H1 (cell line): Measurements from ENCODE around the gene CYTIP. TPM values are rescaled to one million over a fixed set of nuclear protein-coding genes. Genes with fewer than 3 reads are reported as not detected.

Source experiments
- CTCF ChIA-PET: fragments of 300-600 bp; sonication (Branson Sonifier 250); formaldehyde crosslinking; loops from one replicate; lab custom pipeline; 2021; ENCODE audit not compliant: partially characterized antibody; lab: Charles Lee
- POLR2A ChIA-PET: fragments of 300-600 bp; sonication (Branson Sonifier 250); formaldehyde crosslinking; loops from one replicate; lab custom pipeline; 2021; ENCODE audit warnings: inconsistent platforms; ENCODE audit not compliant: partially characterized antibody; lab: Charles Lee
- DNase-seq, 2 experiments: peaks; one replicate each; pipeline versions ENCODE4 v3.0.0 to v3.0.0-alpha.2; 2010 to 2022; ENCODE audit warnings: low spot score in 2 of 2, low read depth in 1 of 2, mixed read lengths in 1 of 2
- FAIRE-seq: peaks from 2 replicates; lab custom pipeline; 2011; peaks lifted over from hg19 to GRCh38; lab: Jason Lieb, UNC
- H2AFZ ChIP-seq: 2 replicates; pipeline ENCODE4 v1.8.1; 2012; ENCODE audit warnings: low read length, inconsistent platforms
- H2AK5ac ChIP-seq: 2 replicates; pipeline ENCODE4 v1.6.1; 2013; ENCODE audit warnings: low read depth, low read length
- H2BK120ac ChIP-seq: replicated peaks from 2 replicates; pipeline ENCODE3; 2013; ENCODE audit warnings: low read depth, low read length, inconsistent platforms
- H2BK12ac ChIP-seq: 2 replicates; pipeline ENCODE4 v1.6.1; 2013; ENCODE audit warnings: low read depth, low read length
- H2BK15ac ChIP-seq: 2 replicates; pipeline ENCODE4 v1.6.1; 2013; ENCODE audit warnings: low read length
- H2BK20ac ChIP-seq: 2 replicates; pipeline ENCODE4 v1.6.1; 2013; ENCODE audit warnings: low read length
- H2BK5ac ChIP-seq: 2 replicates; pipeline ENCODE4 v1.6.1; 2013; ENCODE audit warnings: low read depth, low read length
- H3K14ac ChIP-seq: 2 replicates; pipeline ENCODE4 v1.6.1; 2013; ENCODE audit warnings: inconsistent platforms; ENCODE audit not compliant: insufficient read length
- H3K18ac ChIP-seq: 2 replicates; pipeline ENCODE4 v1.6.1; 2013; ENCODE audit warnings: low read length; ENCODE audit errors: extremely low read depth
- H3K23ac ChIP-seq: 2 replicates; pipeline ENCODE4 v1.6.1; 2013; ENCODE audit warnings: inconsistent platforms; ENCODE audit not compliant: insufficient read length
- H3K23me2 ChIP-seq: 2 replicates; pipeline ENCODE4 v1.6.1; 2013; ENCODE audit warnings: low read depth, low read length
- H3K27ac ChIP-seq: 2 replicates; pipeline ENCODE4 v1.6.1; 2011; ENCODE audit warnings: low read depth, low read length, inconsistent platforms
- H3K27me3 ChIP-seq, 4 experiments: replicated peaks in 1 of 4; 1 replicate in 1 of 4; 2 replicates in 3 of 4; pipeline versions ENCODE4 v1.6.1 to v1.8.1; 2011 to 2013; ENCODE audit warnings: low read length in 3 of 4, mild to moderate bottlenecking in 3 of 4, inconsistent platforms in 2 of 4, mixed read lengths in 2 of 4, moderate library complexity in 1 of 4; ENCODE audit not compliant: control insufficient read depth in 3 of 4, insufficient read depth in 3 of 4; ENCODE audit errors: extremely low read depth in 1 of 4
- H3K36me3 ChIP-seq, 4 experiments: 2 replicates each; pipeline versions ENCODE4 v1.6.1 to v1.8.1; 2011 to 2013; ENCODE audit warnings: mild to moderate bottlenecking in 4 of 4, low read length in 3 of 4, moderate library complexity in 2 of 4, control low read depth in 1 of 4, inconsistent platforms in 1 of 4; ENCODE audit not compliant: insufficient read depth in 4 of 4, control insufficient read depth in 2 of 4
- H3K4ac ChIP-seq: replicated peaks from 2 replicates; pipeline ENCODE3; 2013; ENCODE audit warnings: low read length, low read depth, mixed read lengths, inconsistent platforms; ENCODE audit not compliant: insufficient read length
- H3K4me1 ChIP-seq, 4 experiments: replicated peaks in 1 of 4; 1 replicate in 1 of 4; 2 replicates in 3 of 4; pipeline versions ENCODE4 v1.6.1 to v1.8.1; 2011 to 2013; ENCODE audit warnings: low read length in 3 of 4, inconsistent platforms in 2 of 4, mixed read lengths in 1 of 4; ENCODE audit not compliant: insufficient read depth in 4 of 4, control insufficient read depth in 3 of 4
- H3K4me2 ChIP-seq, 2 experiments: 2 replicates each; pipeline versions ENCODE4 v1.6.1 to v1.8.1; 2011 to 2013; ENCODE audit warnings: low read depth in 2 of 2, low read length in 2 of 2, control low read depth in 1 of 2, inconsistent platforms in 1 of 2, mild to moderate bottlenecking in 1 of 2; ENCODE audit not compliant: insufficient read depth in 1 of 2
- H3K4me3 ChIP-seq, 4 experiments: fragments of 200-600, 300-600 bp in 1 of 4; sonication (generic), shearing (Covaris generic), sonication (Bioruptor Twin) in 1 of 4; 2 replicates each; pipeline versions ENCODE4 v1.5.1 to v1.8.1; 2011 to 2016; ENCODE audit warnings: low read length in 4 of 4, low read depth in 3 of 4, control low read depth in 2 of 4, inconsistent platforms in 2 of 4, mild to moderate bottlenecking in 2 of 4, mixed read lengths in 1 of 4, moderate library complexity in 1 of 4; ENCODE audit not compliant: insufficient read depth in 2 of 4; ENCODE audit errors: extremely low read depth in 1 of 4
- H3K56ac ChIP-seq: replicated peaks from 2 replicates; pipeline ENCODE3; 2013; ENCODE audit warnings: low read depth, mild to moderate bottlenecking, mixed read lengths, low read length, inconsistent platforms; ENCODE audit not compliant: insufficient read length
- H3K79me1 ChIP-seq: 2 replicates; pipeline ENCODE4 v1.6.1; 2013; ENCODE audit warnings: low read depth, low read length, control low read depth
- H3K79me2 ChIP-seq, 2 experiments: 2 replicates each; pipeline versions ENCODE4 v1.6.1 to v1.8.1; 2012 to 2013; ENCODE audit warnings: low read length in 2 of 2, mild to moderate bottlenecking in 2 of 2, inconsistent platforms in 1 of 2; ENCODE audit not compliant: insufficient read depth in 2 of 2, control insufficient read depth in 1 of 2
- H3K9ac ChIP-seq, 4 experiments: replicated peaks in 1 of 4; 1 replicate in 1 of 4; 2 replicates in 3 of 4; pipeline versions ENCODE4 v1.6.1 to v1.8.1; 2011 to 2013; ENCODE audit warnings: low read depth in 3 of 4, low read length in 3 of 4, control low read depth in 2 of 4, mild to moderate bottlenecking in 2 of 4, moderate library complexity in 2 of 4, inconsistent platforms in 1 of 4; ENCODE audit errors: extremely low read depth in 1 of 4
- H3K9me3 ChIP-seq, 2 experiments: 2 replicates each; pipeline versions ENCODE4 v1.6.1 to v1.8.1; 2012 to 2013; ENCODE audit warnings: mild to moderate bottlenecking in 2 of 2, moderate library complexity in 2 of 2, control low read depth in 1 of 2, inconsistent platforms in 1 of 2, low read depth in 1 of 2, low read length in 1 of 2, mixed read lengths in 1 of 2; ENCODE audit not compliant: insufficient read depth in 2 of 2
- H4K20me1 ChIP-seq, 2 experiments: replicated peaks in 1 of 2; 2 replicates each; pipeline versions ENCODE3 to v1.8.1; 2011 to 2013; ENCODE audit warnings: inconsistent platforms in 2 of 2, low read length in 2 of 2, mild to moderate bottlenecking in 1 of 2; ENCODE audit not compliant: insufficient read depth in 2 of 2, control insufficient read depth in 1 of 2
- H4K5ac ChIP-seq: 2 replicates; pipeline ENCODE4 v1.6.1; 2013; ENCODE audit warnings: low read length, low read depth, mixed read lengths, inconsistent platforms; ENCODE audit not compliant: insufficient read length
- H4K8ac ChIP-seq: 2 replicates; pipeline ENCODE4 v1.8.0; 2013; ENCODE audit warnings: mild to moderate bottlenecking, moderate library complexity, low read length, inconsistent platforms; ENCODE audit not compliant: insufficient read depth; ENCODE audit errors: extremely low read depth
- H4K91ac ChIP-seq: replicated peaks from 2 replicates; pipeline ENCODE3; 2013; ENCODE audit warnings: low read length, mixed read lengths, inconsistent platforms; ENCODE audit not compliant: insufficient read length
- BACH1 ChIP-seq: IDR thresholded peaks from 2 replicates; pipeline ENCODE4 v1.6.1; 2012; ENCODE audit warnings: low read length, improper control_type of control experiment
- MAFK ChIP-seq: IDR thresholded peaks from 2 replicates; pipeline ENCODE4 v1.6.1; 2012; ENCODE audit warnings: low read depth, mild to moderate bottlenecking, improper control_type of control experiment, low read length
- SIN3A ChIP-seq, 2 experiments: IDR thresholded peaks in 1 of 2; conservative IDR thresholded peaks in 1 of 2; 2 replicates each; pipeline ENCODE4 v1.6.1; 2011 to 2012; ENCODE audit warnings: low read length in 2 of 2, improper control_type of control experiment in 1 of 2, low read depth in 1 of 2, mild to moderate bottlenecking in 1 of 2
- SUZ12 ChIP-seq: fragments of 200-600 bp; sonication (generic); IDR thresholded peaks from 2 replicates; pipeline ENCODE4 v1.6.1; 2012; ENCODE audit warnings: mild to moderate bottlenecking, inconsistent platforms, low read length, moderate library complexity, mixed read lengths
- USF2 ChIP-seq: IDR thresholded peaks from 2 replicates; pipeline ENCODE4 v1.6.1; 2011; ENCODE audit warnings: low read length, improper control_type of control experiment
- WGBS, 2 experiments: shearing (Covaris generic) in 1 of 2; methylation state at CpG; one replicate each; pipeline versions ENCODE4 v1.1.6 to v1.1.7; 2013 to 2015; ENCODE audit warnings: low lambda C conversion rate in 2 of 2, mixed read lengths in 2 of 2, inconsistent platforms in 1 of 2, low coverage in 1 of 2, missing lambda C conversion rate in 1 of 2; ENCODE audit not compliant: insufficient replicate concordance in 2 of 2, insufficient coverage in 1 of 2, insufficient read length in 1 of 2; ENCODE audit errors: extremely low coverage in 1 of 2, missing lambda C conversion rate in 1 of 2; 5-methylcytosine and 5-hydroxymethylcytosine counted together
- polyA plus RNA-seq, 7 experiments: library from polyadenylated mRNA; depleted of rRNA in 3 of 7; stranded (reverse) in 5 of 7; unstranded in 2 of 7; fragments of >200 nt in 5 of 7; fragments of 200-250 nt in 2 of 7; gene quantifications; 1 replicate in 5 of 7; 2 replicates in 1 of 7; 4 replicates in 1 of 7; pipeline versions ENCODE4 v1.2.1 to v1.2.3, GENCODE V29; 2011 to 2013; ENCODE audit warnings: missing spikeins in 2 of 7, mixed read lengths in 2 of 7
- total RNA-seq: library from RNA; stranded (reverse); fragmentation: NEBNext Ultra II Directional; extraction: Animal tissue kit (Norgen Biotek cat#: 25700); gene quantifications from 2 replicates; pipeline ENCODE4 v1.2.1, GENCODE V29; 2021

CYTIP gene
- total and polyA plus RNA-seq, 2 of the 8 experiments (the other 6 are each of a cell fraction or from before 2014, with no cell fraction given) = 0.12 TPM; not detected in 1

- Histone ChIP-seq H3K4me3 (no peak overlapping the region), H3K4me2 (no peak overlapping the region), H4K20me1 (no peaks in the 10 kb centered on the region), H2BK15ac (no peak overlapping the region), H2AFZ (no peak overlapping the region), H2BK5ac (no peak overlapping the region), H2BK120ac (no peak overlapping the region), H4K8ac (no peak overlapping the region), H3K14ac (no peak overlapping the region), H3K4ac (no peak overlapping the region), H3K27ac (no peak overlapping the region), H2AK5ac (no peak overlapping the region), H4K5ac (no peak overlapping the region), H3K23ac (no peak overlapping the region), H3K36me3 (no peaks in the 10 kb centered on the region), H3K4me1 (no peaks in the 10 kb centered on the region; a peak in 1 of 7 replicates), H3K9me3 (no peaks in the 10 kb centered on the region), H3K79me2 (no peaks in the 10 kb centered on the region), H3K9ac (no peak overlapping the region), H2BK20ac (no peak overlapping the region), H3K79me1 (no peaks in the 10 kb centered on the region), H4K91ac (no peak overlapping the region), H3K56ac (no peak overlapping the region), H3K27me3 (no peaks in the 10 kb centered on the region), H3K18ac (no peak overlapping the region), H3K23me2 (no peaks in the 10 kb centered on the region), H2BK12ac (no peak overlapping the region)
- 82% methylated on average over 3 of the region's 3 CpGs; no CpG with 5 or more reads in 1 of the 2 experiments for WGBS, 2 experiments
- ChIA-PET POLR2A (no interaction called here), CTCF (interaction anchor here (0.6 to 4.6 kb wide), 6 partner anchors 10 to 178 kb away, joined by 3 to 20 read pairs (median 4); no protein-coding TSS in a partner anchor)
- no peak for TF ChIP-seq USF2
- no peak for TF ChIP-seq SIN3A (conservative IDR thresholded peaks at IDR 0.05 in 1 of 2, IDR thresholded peaks at IDR 0.05 in 1 of 2; ENCODE audit: low read depth in 1 of 2, low read length in 2 of 2)
- no peak for TF ChIP-seq SUZ12
- TF ChIP-seq BACH1 = peak; percentile 76
- peak; percentile 41; the same call in 1 of the 2 replicates for TF ChIP-seq MAFK
- no peak for FAIRE-seq
- no peak for DNase-seq
Observed at GRCh38 chr2:157480182-157480961, 36.5 kb upstream of the CYTIP start.
